NCI-H345 treated with DMSO at 0.1 percent for 48 hours (cell line): ENCODE measurements around the gene SLC22A4.

ENCODE experiments used
- DNase-seq: peaks from one replicate; lab custom pipeline; 2025; ENCODE audit not compliant: unreplicated experiment; lab: John Stamatoyannopoulos, UW

The SLC22A4 gene

DNA sequence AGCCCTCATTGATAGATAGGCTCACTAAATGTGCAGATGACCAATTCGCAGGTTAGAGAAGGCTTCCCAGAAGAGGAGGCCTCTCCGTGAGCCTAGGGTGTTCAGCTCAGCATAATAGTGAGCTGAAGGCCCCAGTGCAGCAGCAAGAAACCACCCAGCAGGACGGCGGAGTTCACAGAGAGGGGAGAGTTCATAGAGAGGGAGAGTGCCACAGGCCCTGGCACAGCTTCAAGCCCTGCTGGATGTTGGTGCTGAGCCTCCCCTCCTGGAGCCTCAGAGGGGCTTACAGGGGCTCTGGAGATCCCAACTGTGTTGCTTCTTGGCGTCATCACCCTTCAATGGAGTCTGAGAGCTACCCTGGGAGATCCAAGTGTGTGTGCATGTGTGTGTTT, 77.4 kb downstream of the SLC22A4 start:
- no peak for DNase-seq

DNA sequence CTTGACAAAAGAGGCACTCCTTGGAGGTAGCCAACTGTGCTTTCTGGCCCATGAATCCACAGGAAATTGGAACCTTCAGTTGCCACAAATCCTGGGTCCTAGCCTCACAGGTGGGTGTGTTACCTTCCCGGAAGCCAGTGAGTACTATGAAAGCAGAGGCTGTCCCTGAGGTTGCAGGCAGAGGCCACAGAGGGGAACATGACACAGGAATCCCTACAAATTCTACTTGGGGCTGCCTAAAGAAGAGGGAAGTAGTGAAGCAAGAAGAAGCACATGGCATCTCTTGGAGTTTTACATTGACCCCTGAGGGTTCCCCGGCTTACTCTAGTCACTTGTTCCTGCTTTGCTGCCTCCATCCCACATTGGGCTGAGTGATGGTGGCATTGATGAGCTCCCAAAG, 77.9 kb downstream of the SLC22A4 start:
- no peak for DNase-seq

DNA sequence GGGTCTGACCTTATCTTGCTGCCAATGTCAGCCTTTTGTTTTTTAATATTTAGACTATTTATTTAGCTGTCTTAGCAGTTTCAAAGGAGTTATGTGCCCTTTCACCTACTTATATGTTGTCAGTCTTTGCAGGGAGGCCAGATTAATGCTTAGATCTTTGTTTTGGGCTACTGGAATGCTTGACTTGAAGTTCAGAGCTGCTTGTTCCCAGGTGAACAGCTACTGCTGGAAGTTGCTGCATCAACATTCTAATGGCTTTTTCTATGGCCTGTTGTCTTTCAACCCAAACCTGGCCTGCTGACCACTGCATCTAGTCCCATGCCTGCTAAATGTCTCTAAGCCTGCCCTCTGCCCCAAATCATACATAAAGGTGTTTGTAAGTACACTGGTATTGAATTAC, 78.3 kb downstream of the SLC22A4 start:
- no peak for DNase-seq

DNA sequence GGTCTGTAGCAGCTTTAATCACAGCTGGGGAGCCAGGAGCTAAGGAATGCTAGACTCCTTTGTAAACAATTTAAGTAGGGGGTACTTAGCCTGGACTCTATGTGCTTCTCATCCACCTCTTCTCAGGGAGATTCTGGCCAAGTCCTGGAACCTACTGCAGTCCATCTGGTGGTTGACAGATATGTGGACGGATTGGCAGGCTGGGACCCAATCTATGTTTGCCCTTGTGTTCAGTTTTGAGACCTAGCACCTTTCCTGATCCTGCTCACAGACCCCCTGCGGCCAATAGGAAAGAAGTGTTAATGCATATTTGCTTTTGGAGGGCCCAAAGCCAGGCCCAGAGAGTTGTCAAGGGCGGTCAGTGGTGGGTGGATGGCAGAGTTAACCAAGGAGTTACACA, 81.8 kb downstream of the SLC22A4 start:
- no peak for DNase-seq

DNA sequence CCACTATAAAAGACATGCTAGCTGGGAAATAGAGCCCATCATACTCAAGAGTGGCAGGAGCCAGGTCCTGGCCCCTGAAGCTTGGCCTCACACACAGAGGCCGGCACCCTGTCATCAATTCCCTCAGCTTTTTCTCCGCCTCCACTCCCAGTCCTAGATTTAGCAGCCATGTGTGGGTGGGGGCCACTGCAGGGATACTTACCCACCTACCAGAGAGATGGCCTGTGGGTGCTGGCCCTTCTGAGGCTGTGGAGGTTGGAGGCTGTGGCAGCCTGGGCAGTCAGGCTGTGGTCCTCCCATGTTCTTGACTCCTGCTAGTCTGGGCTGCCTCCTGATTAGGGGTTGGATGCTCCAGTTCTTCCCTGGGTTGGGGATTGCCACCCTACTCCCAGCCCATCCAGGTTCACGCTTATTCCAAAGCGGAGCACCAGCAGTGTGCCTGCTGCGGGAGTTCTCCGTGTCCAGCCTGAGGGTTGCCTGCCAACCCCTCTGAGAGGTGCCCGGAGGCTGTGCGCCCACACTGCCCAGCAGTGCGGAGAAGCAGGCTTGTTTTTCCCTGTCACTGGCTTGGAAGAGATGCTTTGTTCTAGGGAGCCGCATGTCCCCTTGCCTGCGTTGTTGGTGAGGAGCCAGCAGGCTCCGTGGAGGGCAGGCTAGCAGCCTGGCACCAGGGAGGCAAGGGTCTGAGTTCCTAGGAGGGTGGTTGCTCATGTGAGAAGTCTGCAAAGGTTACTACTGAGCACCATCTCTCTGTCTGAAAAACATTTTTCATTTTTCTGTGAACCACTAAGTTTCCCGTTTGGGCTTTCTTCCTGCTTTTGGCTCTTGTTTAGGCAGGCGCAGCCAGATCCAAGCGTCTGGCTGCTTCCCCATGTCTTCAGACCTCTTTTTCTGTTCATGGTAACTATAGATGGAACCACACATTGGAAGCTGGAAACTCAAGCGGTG, 82.8 kb downstream of the SLC22A4 start:
- DNase-seq: no peak

DNA sequence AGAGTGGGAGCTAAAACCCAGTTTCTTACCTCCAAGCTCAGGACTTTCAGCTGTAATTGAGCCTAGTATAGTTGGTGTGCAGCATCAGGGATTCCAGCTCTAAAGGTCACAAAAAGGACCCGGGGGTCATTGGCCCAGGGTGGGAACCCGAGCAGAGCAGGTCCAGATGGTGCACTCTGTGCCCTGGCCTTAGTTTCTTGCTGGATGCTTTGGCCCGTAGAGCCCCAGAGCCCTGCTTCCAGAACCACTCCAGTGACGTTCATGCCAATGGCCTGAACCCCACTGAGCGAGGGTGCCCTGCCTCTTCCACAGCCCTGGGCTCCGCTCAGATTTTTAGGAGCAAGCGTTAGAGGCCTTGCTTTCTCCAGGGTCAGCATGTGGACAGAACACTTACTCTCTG, 83.5 kb downstream of the SLC22A4 start:
- DNase-seq: no peak

DNA sequence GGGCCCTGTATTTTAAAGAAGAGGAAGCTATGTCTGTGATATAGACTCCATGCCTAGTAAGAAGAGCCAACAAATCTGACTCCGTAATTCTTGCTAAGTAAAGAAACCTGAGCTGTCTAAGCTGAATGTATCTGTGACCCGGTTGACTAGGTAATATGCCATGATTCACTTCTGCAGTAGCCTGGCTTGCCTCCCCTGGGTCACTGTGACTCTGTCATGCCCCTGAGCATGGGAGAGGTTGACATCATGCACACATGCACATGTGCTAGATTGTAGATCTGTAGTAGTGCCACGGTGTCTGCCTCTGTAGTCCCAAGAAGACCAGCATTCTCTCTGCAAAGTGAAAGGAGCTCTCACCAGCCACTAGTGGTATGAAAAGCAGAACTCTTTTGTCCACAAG, 84.4 kb downstream of the SLC22A4 start:
- DNase-seq: no peak

DNA sequence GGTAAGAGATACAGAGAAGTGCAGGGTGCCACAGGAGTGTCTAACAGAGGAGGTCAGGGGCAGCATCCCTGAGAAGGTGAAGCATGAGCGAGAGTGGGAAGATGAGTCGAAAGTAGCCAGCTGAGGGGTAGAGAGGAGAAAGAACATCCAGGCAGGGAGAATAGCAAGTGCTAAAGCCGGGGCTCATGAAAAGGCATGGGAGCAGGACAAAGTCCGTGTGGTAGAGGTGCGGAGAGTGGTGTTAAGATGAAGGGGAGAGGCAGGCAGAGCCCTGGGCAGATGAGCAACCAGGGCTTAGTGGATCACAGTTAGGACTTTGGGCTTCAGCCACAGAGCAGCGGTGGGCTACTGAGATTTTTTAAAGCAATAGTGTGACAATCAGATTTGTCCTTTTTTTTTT, 85.9 kb downstream of the SLC22A4 start:
- no peak for DNase-seq

DNA sequence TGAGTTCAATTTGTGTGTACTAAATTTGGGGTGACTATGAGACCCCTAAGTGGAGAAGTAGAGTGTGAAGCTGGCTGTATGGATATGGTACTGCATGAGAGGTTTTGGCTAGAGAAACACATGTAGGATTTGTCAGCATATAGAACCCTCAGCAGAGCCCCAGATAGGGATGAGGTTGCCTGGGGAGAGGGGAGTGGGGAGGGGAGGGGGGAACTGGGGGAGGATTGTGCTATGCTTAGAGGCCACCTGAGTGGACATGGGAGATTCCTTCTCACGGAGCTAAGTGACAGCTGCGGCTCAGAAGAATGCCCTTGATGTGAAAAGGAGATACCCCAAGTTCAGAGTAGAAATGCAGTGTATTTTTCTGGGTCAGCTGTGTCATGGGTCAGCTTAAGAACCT, 86.5 kb downstream of the SLC22A4 start:
- no peak for DNase-seq

DNA sequence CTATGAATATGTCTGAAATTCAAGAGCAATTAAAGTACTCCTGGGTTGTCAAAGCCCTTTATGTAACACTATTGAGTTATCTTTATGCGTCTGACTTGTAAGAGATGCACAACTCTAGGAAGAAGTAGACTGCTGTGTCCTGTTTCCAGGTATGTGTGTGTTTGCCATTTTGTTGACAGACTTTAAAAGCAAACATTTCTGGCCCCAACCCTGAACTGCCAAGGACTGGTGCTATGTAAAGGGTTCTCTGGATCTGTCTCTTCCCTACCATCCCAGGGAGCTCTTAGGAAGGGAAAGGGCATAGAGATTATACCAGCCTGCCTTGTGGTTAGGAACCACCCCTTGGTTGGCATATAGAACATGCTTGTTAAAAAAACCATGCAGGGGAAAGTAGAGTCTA, 87.4 kb downstream of the SLC22A4 start:
- DNase-seq: no peak

DNA sequence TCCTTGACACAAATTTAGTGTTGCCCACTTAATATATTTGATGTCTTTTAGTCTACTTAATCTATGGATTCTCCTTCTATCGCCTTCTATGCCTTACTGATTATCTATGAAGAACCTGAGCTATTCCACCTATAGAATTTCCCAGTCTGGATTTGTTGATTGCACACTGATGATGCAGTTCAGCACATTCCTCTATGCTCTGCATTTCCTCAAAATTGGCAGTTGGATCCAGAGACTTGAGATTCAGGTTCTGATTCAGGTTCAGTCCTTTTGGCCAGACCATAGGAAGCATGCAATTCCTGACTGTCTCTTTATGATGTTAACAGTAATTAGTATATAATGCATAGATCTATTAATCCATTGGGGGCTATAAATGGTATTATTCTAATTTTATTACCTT, 89.1 kb downstream of the SLC22A4 start:
- no peak for DNase-seq

DNA sequence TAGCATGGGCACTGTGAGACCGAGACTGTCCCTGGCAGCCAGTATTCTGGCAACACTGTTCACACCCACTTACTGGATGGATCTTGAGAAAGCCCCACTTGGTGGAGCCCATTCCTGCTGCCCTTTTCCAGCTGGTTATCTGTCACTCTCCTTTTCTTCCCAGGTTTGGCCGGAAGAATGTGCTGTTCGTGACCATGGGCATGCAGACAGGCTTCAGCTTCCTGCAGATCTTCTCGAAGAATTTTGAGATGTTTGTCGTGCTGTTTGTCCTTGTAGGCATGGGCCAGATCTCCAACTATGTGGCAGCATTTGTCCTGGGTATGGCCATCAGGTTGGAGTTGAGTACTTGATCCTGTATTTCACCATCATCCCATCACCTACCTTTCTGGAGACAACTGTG, 89.8 kb downstream of the SLC22A4 start:
- no peak for DNase-seq

DNA sequence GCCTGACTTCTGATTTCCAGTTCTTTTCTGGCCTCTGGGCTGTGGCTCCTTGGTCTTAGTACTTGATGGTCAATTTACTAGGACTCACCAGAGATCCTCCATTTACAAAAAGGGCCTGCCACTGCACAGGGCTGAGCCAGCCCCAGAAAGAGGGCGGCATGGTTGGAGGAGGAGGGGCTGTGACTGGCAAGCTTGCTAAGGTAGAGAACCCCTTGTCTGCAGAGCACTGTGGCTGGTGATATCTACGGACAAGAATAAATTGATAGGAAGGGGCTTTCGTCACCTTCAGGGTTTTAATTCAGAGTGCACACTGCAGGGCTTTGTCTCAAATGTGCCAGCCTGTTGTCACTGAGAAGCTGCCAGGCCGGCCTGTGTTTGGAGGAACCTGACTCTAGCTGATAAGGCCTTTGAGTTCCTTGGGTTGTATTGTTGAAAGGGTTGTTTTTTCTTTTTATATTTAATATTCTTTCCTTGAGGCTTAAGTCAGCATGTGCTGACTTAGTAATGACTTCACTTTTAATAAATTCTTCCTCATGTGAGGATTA, 90.4 kb downstream of the SLC22A4 start:
- DNase-seq: no peak

DNA sequence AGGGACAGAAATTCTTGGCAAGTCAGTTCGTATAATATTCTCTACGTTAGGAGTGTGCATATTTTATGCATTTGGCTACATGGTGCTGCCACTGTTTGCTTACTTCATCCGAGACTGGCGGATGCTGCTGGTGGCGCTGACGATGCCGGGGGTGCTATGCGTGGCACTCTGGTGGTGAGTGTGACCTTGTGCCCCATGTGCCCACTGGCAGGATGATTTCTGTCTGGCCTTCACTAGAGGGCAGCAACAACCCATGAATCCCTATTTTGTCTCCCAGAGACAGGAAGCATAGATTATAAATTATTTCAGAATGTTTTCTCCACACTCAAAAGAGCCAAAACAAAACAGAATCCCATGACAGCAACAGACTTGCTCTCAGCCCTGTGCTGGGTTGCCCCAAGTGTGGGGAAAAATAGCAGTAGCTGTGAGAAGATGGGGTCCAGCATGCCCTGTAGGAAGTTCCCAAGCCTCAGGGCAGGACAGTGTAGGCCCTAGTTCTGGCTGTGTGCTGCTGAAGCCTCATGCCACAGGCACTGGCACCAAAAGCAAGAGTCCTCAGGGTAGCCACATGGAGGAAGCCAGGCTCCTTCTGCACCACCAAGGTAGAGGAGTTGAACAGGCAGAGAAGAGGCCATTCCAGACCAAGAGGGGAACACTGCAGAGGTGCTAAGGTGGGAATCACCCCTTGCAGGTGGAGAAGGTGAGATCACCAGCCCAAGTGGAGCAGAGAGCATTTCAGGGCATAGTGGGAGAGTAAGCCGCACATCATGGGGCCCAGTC, 91.3 kb downstream of the SLC22A4 start:
- DNase-seq: peak; percentile 26

DNA sequence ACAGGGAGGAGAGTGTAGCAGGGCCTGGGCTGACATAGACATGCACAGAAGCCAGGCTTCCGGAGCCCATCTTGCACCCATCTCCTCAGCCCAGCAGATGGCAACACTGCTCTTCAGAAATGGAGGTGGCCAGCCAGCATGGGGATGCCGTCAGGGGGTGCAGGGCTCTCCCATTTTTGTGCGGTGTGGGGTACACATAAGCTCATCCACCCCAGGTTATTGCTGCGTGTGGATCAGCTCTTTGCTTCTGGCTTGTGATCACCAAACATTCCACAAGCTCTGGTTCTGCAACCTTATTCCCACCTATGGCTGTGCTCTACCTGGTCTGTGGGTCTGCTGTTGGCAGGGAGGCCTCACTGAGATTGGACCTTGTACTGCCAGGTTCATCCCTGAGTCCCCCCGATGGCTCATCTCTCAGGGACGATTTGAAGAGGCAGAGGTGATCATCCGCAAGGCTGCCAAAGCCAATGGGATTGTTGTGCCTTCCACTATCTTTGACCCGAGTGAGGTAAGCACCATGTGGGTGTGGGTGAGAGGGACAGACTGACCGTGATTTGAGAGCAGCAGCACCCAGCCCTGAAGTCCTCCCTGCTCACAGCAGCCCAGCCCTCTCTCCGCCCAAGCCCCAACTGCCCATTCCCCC, 92.6 kb downstream of the SLC22A4 start:
- peak; percentile 13 for DNase-seq

DNA sequence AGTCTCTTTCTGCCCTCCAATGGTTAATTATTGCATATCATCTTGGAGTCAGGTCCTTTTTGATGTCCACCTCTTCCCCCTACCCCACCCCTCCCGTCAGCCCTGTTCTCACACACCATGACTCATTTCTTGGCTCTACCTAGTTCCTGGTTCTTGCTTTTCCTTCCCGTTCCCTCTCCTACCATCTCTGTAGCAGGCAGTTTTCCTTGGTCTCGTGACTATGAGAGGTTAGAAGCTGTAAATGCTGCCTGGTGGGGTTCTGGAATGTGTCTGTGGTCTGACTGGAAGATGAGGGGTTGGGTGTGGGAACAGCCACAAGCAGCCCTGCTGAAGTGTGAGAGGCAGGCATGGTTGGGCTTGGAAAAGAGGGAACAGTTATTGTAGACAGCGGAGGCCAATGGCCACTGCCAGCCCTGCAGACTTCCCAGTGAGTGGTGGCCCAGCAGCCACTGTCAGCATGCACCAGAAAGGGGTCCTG, 93.5 kb downstream of the SLC22A4 start:
- DNase-seq: no peak

DNA sequence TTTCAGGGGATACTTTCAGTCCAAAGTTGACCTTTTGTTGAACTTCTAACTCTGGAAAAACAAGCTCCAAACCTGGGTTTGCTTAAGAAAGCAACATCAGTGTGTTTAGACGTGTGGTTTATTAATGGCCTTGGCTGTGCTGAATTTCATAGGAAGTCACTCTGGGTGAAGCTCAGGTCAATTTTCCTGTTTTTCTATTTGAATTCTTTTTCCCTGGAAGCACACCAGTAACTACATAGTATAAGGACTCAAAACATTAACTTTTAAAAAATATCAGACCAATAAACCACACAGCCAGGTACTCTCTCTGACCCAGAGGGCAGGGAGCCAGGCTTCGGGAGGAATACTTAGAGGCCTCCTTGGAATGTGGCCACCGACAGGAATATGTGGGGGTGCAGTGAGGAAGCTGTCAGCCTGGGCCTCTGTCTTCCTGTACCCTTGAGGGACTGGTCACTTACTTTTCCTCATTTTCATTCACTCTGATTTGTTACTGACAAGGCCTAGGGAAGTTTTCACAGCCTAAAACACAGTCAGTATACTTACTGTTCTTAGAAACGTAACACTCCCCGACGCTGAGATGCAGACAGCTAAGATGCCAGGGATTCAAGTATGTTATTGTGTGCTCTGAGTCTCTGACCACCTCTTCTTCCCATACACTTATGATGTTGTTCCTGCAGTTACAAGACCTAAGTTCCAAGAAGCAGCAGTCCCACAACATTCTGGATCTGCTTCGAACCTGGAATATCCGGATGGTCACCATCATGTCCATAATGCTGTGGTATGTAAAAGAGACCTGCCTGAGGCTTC, 94.3 kb downstream of the SLC22A4 start:
- no peak for DNase-seq

DNA sequence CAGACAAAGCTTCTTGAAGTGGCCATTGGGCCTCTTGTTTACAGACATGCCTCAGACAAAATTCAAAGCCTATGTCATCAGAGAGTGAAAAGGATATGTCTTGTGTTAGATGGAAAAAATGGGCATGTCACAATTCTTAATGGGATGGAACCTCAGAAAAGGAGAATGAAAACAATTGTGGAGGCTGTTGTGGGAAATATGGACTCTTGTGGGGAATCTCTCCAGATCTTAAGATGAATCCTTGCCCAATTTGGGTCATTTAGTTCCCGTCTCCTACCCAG, 94.8 kb downstream of the SLC22A4 start:
- DNase-seq: no peak

DNA sequence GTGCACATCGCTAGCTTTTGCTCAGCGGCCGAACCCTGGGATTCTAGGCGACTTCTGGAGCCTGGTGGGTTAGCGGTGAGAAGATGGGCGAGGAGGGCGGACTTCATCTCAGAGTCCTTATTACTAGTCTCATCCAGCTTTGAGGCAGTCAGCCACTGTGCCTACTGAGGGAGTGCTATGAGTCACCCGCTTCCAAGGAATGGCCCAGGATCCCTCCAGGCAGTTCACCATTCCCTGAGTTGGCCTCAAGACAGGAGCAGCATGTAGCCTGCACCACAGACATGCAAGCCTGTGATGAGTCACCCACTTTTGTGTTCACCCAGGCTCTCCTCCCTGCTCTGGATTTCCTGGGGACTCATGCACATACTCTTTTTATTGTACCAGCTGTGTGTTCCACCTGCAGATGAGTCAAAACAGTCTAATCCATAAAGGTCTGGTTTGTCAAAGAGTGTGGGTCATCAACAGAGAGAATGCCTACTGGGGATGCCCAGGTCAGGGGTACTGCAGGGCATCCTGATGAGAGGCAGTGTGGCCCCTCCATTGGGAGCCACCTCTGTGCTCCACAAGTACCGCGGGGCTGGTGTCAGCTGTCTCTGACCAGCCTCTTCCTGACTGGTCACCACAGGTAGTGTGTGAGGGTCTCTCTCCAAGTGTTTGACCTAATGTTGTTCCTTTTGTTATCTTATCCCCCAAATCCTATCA, 95.5 kb downstream of the SLC22A4 start:
- DNase-seq: no peak

DNA sequence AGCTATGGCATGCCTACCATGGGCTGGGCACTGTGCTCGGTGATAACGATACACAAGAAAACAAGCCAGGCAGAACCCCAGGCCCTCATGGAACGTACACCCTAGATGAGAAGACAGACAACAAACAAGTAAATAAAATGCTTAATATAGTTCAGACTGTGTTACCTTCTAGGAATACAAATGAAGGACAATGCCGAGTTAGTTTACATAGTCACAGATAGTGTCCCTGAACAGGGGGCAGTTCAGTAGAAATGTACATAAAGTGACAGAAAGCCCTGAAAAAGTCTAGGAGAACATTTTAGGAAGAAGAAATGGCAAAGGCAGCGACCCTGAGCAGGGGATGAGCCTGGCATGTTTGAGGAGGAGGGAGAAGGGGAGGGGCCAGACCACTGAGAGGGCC, 97.1 kb downstream of the SLC22A4 start:
- DNase-seq: no peak
